HG02763 (cell line): ENCODE data around the gene MAPK8IP3.

ENCODE experiments used
- ATAC-seq: cut with Tn5 transposase; IDR thresholded peaks from one replicate; pipeline ENCODE4 v1.9.1; 2021; ENCODE audit warnings: mild to moderate bottlenecking, moderate library complexity; ENCODE audit not compliant: unreplicated experiment

Gene MAPK8IP3

GRCh38 chr16:1705688-1706385, at the start of gene MAPK8IP3:
Gene MAPK8IP3, plus strand, starts transcription at chr16:1706195. Its CDS starts 145 bp downstream, at chr16:1706340.
- ATAC-seq: peak; percentile 88

- no peak for ATAC-seq
Observed at GRCh38 chr16:1656808-1657617, 49.0 kb upstream of the MAPK8IP3 start.

GRCh38 chr16:1657841-1658240, 48.2 kb upstream of the MAPK8IP3 start:
- no peak for ATAC-seq

GRCh38 chr16:1659031-1659430, 47.0 kb upstream of the MAPK8IP3 start:
- no peak for ATAC-seq

- ATAC-seq: no peak
Observed at GRCh38 chr16:1661826-1662225, 44.2 kb upstream of the MAPK8IP3 start.

- no peak for ATAC-seq
Observed at GRCh38 chr16:1662543-1662942, 43.5 kb upstream of the MAPK8IP3 start.

- no peak for ATAC-seq
Observed at GRCh38 chr16:1665829-1666228, 40.2 kb upstream of the MAPK8IP3 start.

- no peak for ATAC-seq
Observed at GRCh38 chr16:1666316-1666715, 39.7 kb upstream of the MAPK8IP3 start.

GRCh38 chr16:1667271-1667670, 38.7 kb upstream of the MAPK8IP3 start:
- no peak for ATAC-seq

GRCh38 chr16:1667916-1668315, 38.1 kb upstream of the MAPK8IP3 start:
- ATAC-seq: no peak

GRCh38 chr16:1668612-1669319, 37.2 kb upstream of the MAPK8IP3 start:
- ATAC-seq: no peak

GRCh38 chr16:1669698-1670097, 36.3 kb upstream of the MAPK8IP3 start:
- ATAC-seq: no peak

GRCh38 chr16:1670371-1670770, 35.6 kb upstream of the MAPK8IP3 start:
- no peak for ATAC-seq

GRCh38 chr16:1670866-1671265, 35.1 kb upstream of the MAPK8IP3 start:
- no peak for ATAC-seq

GRCh38 chr16:1673424-1674151, 32.4 kb upstream of the MAPK8IP3 start:
- ATAC-seq: no peak

GRCh38 chr16:1674306-1674705, 31.7 kb upstream of the MAPK8IP3 start:
- no peak for ATAC-seq

GRCh38 chr16:1674751-1675664, 31.0 kb upstream of the MAPK8IP3 start:
- ATAC-seq: no peak

- ATAC-seq: no peak
Observed at GRCh38 chr16:1676661-1677060, 29.3 kb upstream of the MAPK8IP3 start.

- no peak for ATAC-seq
Observed at GRCh38 chr16:1677339-1677738, 28.7 kb upstream of the MAPK8IP3 start.

- ATAC-seq: peak; percentile 92
Observed at GRCh38 chr16:1677942-1678499, 28.0 kb upstream of the MAPK8IP3 start, which contains the start of gene JPT2. Gene JPT2, plus strand, starts transcription at chr16:1678279. Its CDS starts 34 bp downstream, at chr16:1678313.
